ENCODE measurements around the gene RAD9B.
"Not testable (repeated sequence)": the region's sequence is repeated elsewhere in the genome, so short reads cannot be mapped to it uniquely, and the experiment has no call there.

Gene RAD9B

DNA sequence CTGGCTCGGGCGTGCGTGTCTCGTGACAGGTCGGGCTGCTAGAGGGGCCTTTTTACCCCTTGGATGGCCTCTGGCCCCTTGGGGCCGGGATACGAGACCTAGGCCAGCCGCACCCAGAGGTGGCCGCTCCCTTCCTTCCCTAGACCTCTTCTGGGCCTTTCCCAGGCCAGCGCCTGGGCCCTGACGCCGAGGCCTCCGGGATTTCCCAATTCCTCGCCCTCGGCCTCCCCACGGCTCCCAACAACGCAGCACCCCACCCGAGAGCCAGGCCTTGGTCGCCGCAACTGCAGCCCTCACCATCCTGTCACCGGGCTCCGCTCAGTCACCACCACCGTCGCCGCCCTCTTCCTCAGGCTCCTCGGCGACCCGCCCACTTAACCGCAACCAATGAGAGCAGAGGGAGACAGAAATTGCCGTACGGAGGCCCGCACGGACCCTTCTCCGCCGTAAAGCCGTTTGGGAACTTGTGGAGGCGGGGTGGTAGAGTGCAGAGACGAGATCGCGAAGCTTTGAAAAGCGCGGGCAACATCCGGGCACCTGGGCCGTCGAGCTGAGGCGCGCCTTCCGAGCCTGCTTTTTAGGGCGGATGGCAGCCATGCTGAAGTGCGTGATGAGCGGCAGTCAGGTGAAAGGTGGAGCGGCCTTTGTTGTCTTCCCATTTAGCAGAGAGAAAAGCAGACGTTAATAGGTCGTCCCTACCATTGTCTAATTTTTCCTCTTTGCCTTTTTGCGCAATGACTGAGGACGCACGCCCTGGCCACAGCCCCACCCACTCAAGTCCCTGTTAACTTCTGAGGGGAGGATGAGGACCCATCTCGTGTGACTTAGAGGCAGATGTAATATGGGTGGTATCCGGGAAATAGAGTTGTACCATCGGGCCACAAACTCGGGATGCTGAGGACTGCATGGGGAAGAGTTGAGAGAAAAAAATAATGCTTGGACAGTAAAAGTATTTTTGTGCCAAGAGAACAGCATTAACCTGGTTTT, at the start of gene RAD9B, which contains the start of gene VPS29:
Gene RAD9B (plus strand): TSS at position 580 of the 987 bp plus-strand sequence. CDS start 7 bp downstream, at position 587.
Gene VPS29 (minus strand): TSS at position 360 of the 987 bp plus-strand sequence. CDS start 60 bp downstream, at position 300.
- peak; percentile 99 for DNase-seq (ENCODE audit: low read depth, low spot score)

GRCh38 chr12:110453569-110454296, 48.4 kb upstream of the RAD9B start:
- DNase-seq (ENCODE audit: low read depth, low spot score): no peak

- no peak for DNase-seq (ENCODE audit: low read depth, low spot score)
Observed at GRCh38 chr12:110458756-110459155, 43.4 kb upstream of the RAD9B start.

GRCh38 chr12:110461189-110461588, 40.9 kb upstream of the RAD9B start:
- not testable (repeated sequence) for DNase-seq (ENCODE audit: low read depth, low spot score)

DNA sequence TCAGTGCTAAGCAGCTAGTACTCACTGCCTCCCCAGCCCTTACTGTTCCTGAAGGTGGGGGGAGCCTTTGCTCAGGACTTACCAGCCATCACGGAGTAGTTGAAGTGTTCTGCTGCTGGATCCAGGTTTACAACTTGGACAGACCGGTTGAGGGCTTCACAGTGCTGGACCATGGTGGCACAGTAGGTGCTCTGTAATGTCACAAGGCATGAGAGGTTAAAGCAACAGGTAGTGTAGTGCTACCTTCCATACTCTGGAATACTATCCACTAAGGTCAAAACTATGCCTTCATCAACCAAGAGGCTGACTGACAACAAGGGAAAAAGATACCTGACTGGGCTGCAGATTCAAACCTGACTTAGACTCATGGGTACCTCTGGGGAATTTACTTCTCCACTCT, 37.1 kb upstream of the RAD9B start:
- DNase-seq (ENCODE audit: low read depth, low spot score): no peak

DNA sequence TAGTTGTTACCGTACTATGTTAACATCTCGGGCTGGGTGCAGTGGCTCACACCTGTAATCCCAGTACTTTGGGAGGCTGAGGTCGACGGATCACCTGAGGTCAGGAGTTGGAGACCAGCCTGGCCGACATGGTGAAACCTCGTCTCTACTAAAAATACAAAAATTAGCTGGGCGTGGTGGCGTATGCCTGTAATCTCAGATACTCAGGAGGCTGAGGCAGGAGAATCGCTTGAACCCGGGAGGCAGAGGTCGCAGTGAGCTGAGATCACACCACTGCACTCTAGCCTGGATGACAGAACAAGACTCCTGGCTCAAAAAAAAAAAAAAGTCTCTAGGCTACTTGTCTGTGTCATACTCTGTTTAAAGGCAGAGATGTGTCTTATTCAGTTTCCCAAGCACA, 36.4 kb upstream of the RAD9B start:
- not testable (repeated sequence) for DNase-seq (ENCODE audit: low read depth, low spot score)

- DNase-seq (ENCODE audit: low read depth, low spot score): peak; percentile 5
Observed at GRCh38 chr12:110466791-110467190, 35.3 kb upstream of the RAD9B start.

DNA sequence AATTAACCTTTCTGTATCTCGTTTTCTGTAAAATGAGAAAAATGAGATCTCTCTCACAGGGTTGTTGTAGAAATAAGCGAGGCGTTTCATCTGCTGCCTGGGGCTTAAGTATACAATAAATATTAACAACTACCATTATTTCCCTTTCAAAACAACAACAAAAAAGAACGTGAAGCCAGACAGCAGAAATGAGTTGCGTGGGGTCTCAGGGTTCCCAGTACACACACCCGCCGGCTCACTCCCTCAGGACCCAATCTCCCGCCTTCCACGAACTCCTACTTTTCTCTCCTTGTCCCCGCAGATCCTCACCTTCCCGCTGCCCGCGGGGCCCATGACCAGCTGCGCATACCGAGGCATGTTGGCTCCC, 34.3 kb upstream of the RAD9B start:
- DNase-seq (ENCODE audit: low read depth, low spot score): no peak

DNA sequence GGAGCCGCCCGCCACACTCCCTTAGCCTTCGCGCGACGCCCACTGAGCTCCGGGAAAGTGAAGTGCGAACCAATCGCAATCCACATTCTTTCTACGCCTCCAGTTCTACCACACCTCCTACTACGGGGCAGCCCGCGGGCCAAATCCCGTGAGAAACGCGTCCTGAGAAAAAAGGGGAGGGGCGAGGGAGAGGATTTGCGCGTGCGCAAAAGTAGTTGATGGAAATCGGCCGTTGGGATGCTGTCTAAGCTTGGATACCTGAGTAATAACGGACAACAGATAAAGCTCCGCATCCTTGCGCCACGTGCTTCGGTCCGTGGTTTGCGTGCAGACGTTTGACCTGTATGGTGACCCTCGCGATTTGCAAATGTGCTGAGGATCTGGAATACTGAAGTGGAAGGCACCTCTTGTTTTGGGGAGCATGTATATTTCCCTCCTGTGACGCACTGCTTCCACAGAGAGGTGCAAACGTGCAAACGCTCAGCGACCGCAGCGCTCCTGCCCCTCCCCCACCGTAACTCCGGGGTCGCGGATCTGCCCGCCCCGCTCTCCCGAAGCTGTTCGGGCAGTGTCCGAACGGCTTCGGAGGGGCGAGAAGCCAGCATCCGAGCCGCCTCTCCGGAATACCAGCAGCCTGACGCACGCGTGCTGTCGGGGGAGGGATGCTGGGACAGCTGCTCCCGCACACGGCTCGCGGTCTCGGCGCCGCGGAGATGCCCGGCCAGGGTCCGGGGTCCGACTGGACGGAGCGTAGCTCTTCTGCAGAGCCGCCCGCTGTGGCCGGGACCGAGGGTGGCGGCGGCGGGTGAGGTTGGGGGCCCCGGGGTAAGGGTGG, 33.7 kb upstream of the RAD9B start, which contains the start of the genes FAM216A and GPN3:
Gene FAM216A (plus strand): TSS at position 632 of the 835 bp plus-strand sequence. CDS start 31 bp downstream, at position 663.
Gene GPN3 (minus strand): TSS at position 44 of the 835 bp plus-strand sequence. CDS start 54 bp downstream, outside the sequence.
- DNase-seq (ENCODE audit: low read depth, low spot score): peak; percentile 99

GRCh38 chr12:110475426-110475825, 26.7 kb upstream of the RAD9B start:
- no peak for DNase-seq (ENCODE audit: low read depth, low spot score)

DNA sequence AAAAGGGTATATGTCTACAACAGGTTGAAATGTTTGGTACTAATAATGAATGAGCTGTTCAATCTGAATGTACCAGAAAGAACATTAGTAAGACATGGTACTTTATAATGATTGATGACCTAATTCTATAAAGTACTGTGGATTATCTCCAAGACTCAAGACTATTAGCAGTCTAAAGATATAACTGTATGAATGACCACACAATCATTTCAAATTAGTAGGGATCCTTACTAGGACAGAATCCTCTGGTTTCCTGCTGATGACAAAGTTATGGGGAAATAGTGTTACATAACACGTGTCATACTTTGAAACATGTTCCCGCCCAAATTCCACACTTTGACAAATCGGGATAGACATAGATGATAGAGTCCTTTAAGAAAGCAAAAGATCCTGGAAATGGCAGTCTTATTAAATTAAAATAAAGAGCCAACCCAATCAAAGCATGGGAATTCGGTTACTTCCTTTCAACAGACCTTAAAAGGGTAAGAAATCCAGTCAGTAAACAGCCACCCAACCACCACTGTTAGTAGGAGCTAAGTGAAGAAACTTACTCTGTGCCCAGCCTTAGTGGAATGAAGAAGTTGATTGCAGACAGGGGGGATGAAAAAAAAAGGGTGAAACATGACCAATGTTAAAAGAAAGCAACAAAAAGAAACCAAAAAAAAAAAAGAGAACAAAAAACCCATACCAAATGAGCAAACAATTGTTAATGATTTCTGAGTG, 3.0 kb upstream of the RAD9B start:
- no peak for DNase-seq (ENCODE audit: low read depth, low spot score)

DNA sequence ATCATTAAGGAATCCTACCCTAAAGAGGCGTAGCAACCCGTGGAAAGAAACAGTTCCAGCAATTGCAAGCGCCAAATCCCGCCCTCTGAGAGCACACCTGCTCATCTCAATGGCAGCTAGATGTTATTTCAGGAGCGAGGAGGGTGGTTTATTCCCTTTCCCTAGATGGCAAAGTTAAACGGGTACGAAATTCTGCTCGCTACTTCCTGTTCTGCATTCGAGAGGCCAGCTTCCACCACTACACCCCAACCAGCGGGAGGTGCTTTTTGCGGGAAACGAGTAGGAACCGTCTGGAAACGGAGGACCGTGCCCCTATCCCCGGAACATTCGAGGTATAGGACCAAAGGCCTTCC, 756 bp upstream of the RAD9B start:
- no peak for DNase-seq (ENCODE audit: low read depth, low spot score)

DNA sequence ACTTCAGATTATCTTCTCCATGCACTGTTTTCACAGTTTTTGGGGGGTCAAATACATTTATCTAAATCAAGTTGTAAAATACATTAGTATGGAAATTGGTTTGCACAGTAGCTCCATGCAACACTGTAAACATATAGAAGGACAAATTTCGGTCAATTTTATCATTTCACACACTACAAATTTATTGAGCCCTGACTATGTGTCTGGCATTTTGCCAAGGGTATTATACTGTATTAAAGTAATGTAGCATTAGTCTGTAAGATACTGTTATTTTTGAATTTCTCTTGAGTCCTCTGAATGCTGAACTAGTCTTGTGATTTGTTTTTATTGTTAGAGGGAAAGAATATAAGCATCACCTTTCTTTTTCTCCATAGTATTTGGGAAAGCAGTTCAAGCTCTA, 1.3 kb downstream of the RAD9B start:
- DNase-seq (ENCODE audit: low read depth, low spot score): no peak

- no peak for DNase-seq (ENCODE audit: low read depth, low spot score)
Observed at GRCh38 chr12:110505332-110505731, 3.2 kb downstream of the RAD9B start.

DNA sequence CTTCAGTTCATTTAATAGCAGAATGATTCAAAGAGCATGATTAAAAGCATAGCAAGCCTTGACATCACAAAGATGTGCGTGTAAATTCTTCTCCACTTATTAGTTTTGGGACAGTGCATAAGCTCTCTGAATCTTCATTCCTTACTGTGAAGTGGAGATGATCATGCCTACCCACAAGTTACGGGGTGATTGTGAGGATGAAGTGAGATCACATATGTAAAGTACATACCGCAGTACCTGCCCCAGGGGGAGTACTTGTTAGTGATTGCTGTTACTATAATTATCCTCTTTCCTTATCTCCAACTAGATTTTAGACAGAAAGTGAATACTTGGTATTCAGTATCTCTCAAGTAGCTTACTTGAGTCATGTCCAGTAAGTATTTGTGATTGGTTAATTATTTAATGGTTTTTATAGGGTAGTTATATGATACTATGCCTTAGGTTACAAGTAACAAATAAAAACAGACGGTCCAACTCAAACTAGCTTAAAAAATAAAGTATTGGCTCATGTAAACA, 6.0 kb downstream of the RAD9B start:
- DNase-seq (ENCODE audit: low read depth, low spot score): no peak

DNA sequence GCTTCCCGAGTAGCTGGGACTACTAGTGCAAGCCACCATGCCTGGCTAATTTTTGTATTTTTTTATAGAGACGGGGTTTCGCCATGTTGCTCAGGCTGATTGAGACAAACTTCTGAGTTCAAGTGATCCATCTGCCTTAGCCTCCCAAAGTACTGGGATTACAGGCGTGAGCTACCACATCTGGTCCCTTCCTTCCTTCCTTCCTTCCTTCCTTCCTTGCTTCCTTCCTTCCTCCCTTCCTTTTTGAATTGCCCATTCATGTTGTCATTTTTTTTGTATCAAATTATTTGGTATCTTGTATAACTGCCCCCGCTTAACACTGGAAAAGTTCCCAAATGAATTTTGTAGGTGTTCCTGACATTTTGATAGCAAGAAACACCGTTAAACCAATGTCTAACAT, 11.7 kb downstream of the RAD9B start:
- DNase-seq (ENCODE audit: low read depth, low spot score): no peak

GRCh38 chr12:110514363-110514762, 12.2 kb downstream of the RAD9B start:
- DNase-seq (ENCODE audit: low read depth, low spot score): no peak

DNA sequence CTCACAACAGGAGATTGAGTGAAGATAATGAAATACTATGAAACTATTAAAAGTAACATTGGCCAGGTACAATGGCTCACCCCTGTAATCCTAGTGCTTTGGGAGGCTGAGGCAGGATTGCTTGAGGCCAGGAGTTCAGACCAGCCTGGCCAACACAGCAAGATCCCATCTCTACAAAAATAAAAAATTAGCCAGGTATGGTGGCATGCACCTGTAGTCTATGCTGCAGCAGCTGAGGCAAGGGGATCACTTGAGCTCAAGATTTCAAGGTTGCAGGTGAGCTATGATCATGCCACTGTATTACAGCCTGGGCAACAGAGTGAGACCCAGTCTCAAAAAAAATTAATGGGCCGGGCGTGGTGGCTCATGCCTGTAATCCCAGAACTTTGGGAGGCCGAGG, 14.9 kb downstream of the RAD9B start:
- DNase-seq (ENCODE audit: low read depth, low spot score): no peak

DNA sequence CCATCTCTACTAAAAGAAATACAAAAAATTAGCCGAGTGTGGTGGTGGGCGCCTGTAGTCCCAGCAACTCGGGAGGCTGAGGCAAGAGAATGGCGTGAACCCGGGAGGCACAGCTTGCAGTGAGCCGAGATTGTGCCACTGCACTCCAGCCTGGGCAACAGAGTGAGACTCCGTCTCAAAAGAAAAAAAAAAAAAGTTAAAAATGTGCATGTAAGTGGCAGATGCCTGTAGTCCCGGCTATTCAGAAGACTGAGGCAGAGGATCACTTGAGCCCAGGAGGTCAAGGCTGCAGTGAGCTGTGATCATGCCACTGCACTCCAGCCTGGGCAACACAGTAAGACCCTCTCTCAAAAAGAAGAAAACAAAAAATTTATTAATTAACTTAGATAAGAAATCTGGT, 15.9 kb downstream of the RAD9B start:
- not testable (repeated sequence) for DNase-seq (ENCODE audit: low read depth, low spot score)
